ENCODE data around the gene ZSCAN31.

Gene ZSCAN31

GRCh38 chr6:28353356-28353755 is 17.4 kb upstream of the ZSCAN31 start:
- FAIRE-seq (no peak), DNase-seq (ENCODE audit: insufficient read length, low spot score) (no peak)

GRCh38 chr6:28351493-28351925 is 15.6 kb upstream of the ZSCAN31 start:
- FAIRE-seq = no peak
- no peak for DNase-seq (ENCODE audit: insufficient read length, low spot score)
- TF ChIP-seq CTCF (IDR thresholded peaks at IDR 0.05; ENCODE audit: insufficient read depth, missing control alignments) = no peak

More at GRCh38 chr6:28353356-28353755, 17.4 kb upstream of the ZSCAN31 start:
- no peak for TF ChIP-seq CTCF (IDR thresholded peaks at IDR 0.05; ENCODE audit: insufficient read depth, missing control alignments)

GRCh38 chr6:28351087-28351486 is 15.1 kb upstream of the ZSCAN31 start:
- no peak for DNase-seq (ENCODE audit: insufficient read length, low spot score)
- FAIRE-seq = no peak
- no peak for TF ChIP-seq CTCF (IDR thresholded peaks at IDR 0.05; ENCODE audit: insufficient read depth, missing control alignments)

GRCh38 chr6:28349892-28350737 is 14.2 kb upstream of the ZSCAN31 start, which contains the start of gene ZKSCAN3:
ZKSCAN3 (plus strand) TSS chr6:28349947; CDS start chr6:28359587, 9,640 bp downstream.
- TF ChIP-seq CTCF (IDR thresholded peaks at IDR 0.05; ENCODE audit: insufficient read depth, missing control alignments) = no peak
- FAIRE-seq (no peak), DNase-seq (ENCODE audit: insufficient read length, low spot score) (peak; percentile 75)

GRCh38 chr6:28349344-28349891 is 13.5 kb upstream of the ZSCAN31 start:
- no peak for FAIRE-seq

GRCh38 chr6:28347119-28347518 is 11.2 kb upstream of the ZSCAN31 start:
- no peak for DNase-seq (ENCODE audit: insufficient read length, low spot score)
- FAIRE-seq = no peak
- no peak for TF ChIP-seq CTCF (IDR thresholded peaks at IDR 0.05; ENCODE audit: insufficient read depth, missing control alignments)

More at GRCh38 chr6:28349344-28349891, 13.5 kb upstream of the ZSCAN31 start:
- TF ChIP-seq CTCF (IDR thresholded peaks at IDR 0.05; ENCODE audit: insufficient read depth, missing control alignments) = no peak
- no peak for DNase-seq (ENCODE audit: insufficient read length, low spot score)

- no peak for TF ChIP-seq CTCF (IDR thresholded peaks at IDR 0.05; ENCODE audit: insufficient read depth, missing control alignments)
- no peak for FAIRE-seq
Measured at GRCh38 chr6:28345201-28345600, 9.3 kb upstream of the ZSCAN31 start.

More at GRCh38 chr6:28345201-28345600, 9.3 kb upstream of the ZSCAN31 start:
- no peak for DNase-seq (ENCODE audit: insufficient read length, low spot score)

Data from D721Med (cell line).